ENCODE results near the gene TRAF5. TPM values are rescaled to one million over a fixed set of nuclear protein-coding genes. Genes with fewer than 3 reads are reported as not detected.

TRAF5 gene, protein sequence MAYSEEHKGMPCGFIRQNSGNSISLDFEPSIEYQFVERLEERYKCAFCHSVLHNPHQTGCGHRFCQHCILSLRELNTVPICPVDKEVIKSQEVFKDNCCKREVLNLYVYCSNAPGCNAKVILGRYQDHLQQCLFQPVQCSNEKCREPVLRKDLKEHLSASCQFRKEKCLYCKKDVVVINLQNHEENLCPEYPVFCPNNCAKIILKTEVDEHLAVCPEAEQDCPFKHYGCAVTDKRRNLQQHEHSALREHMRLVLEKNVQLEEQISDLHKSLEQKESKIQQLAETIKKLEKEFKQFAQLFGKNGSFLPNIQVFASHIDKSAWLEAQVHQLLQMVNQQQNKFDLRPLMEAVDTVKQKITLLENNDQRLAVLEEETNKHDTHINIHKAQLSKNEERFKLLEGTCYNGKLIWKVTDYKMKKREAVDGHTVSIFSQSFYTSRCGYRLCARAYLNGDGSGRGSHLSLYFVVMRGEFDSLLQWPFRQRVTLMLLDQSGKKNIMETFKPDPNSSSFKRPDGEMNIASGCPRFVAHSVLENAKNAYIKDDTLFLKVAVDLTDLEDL
- 5.5 and 9.6 TPM in 2 replicates for total RNA-seq

DNA sequence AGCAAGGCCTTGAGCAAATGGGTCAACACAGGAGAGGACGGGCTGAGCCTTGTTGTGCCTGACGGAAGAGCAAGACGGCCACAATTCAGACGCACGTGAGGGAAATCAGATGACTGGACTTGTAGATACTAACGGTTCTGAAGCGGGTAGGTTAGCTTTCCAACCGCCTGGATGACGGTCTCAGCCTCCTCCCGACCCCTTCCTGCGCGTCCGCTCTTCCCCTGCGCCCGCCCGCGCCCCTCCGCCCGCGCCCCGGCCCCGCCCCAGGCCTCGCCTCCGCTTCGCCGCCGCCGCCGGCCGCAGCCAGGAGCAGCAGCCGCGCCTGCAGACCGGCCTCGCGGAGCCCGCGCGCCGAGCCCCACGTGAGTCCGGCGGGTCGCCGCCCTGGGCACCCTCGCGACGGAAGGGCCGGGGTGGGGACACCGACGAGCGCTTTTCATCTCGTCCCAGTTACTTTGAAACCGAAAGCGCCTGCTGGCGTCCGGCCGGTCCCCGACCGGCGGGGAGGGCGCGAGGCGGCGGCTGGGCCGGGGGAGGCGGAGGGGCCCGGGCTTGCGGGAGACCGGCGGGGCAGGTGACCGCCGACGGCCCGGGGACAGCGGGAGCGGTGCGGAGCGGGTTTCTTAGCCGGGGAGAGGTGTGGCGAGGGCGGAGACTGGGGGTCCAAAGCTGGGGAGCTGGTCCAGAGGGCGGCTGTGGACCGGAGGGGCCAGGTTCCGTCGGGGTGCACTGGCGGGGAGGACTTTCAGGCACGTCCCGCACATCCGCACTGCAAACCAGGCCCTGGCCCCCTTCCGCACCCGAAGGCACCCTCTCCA lies at the start of gene TRAF5:
Gene TRAF5, plus strand, starts transcription at position 306 of the 818 bp plus-strand sequence. CDS start 26,407 bp downstream, outside the sequence.

Other genes starting within 250 kb of the TRAF5 start
- not detected in 2 replicates for gene KCNH1, start 192.7 kb upstream of the TRAF5 start, total RNA-seq
- gene RCOR3, start 67.5 kb upstream of the TRAF5 start, total RNA-seq, result 13.4 and 45.3 TPM in 2 replicates
- not detected in 2 replicates for gene RD3, start 165.3 kb downstream of the TRAF5 start, total RNA-seq

Measured in cardiac atrium fibroblast (primary cell).